ENCODE data around the gene EGLN1. TPM values are rescaled to one million over a fixed set of nuclear protein-coding genes. Genes with fewer than 3 reads are reported as not detected.
A peak's percentile ranks its signal among the peaks of the same experiment; 100 is the strongest.
"Not testable (repeated sequence)": the region's sequence is repeated elsewhere in the genome, so short reads cannot be mapped to it uniquely, and the experiment has no call there.

Gene EGLN1
- total and polyA plus RNA-seq, 4 donors: 4.5 to 45.1 (median 16.3) TPM

DNA sequence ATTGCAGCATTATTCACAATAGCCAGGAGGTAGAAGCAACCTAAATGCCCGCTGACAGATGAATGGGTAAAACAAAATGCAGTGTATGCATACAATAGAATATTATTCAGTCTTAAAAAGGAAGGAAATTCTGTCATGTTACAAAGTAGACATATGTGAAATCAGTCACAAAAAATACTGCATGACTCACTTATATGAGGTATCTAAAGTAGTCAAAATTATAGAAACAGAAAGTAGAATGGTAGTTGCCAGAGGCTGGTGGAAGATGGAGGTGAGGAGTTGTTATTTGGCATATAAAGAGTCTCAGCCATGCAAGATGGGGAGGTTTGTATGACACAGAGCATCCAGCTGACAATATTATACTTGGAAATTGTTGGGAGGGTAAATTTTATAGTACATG lies 43.0 kb upstream of the EGLN1 start:
- ATAC-seq (ENCODE audit: insufficient read depth, low FRiP score) (no peak), DNase-seq (no peak)
- Histone ChIP-seq H3K27ac (ENCODE audit: low read depth in 1 of 2, low read length in 1 of 2) (no peak overlapping the region), H3K36me3 (ENCODE audit: control insufficient read depth in 4 of 4, insufficient read depth in 4 of 4, low read length in 4 of 4) (no peaks in the 10 kb centered on the region), H3K9ac (ENCODE audit: insufficient read depth in 1 of 2, low read length in 2 of 2) (no peak overlapping the region), H3K4me3 (no peak overlapping the region), H3K27me3 (ENCODE audit: control insufficient read depth in 3 of 3, insufficient read depth in 3 of 3, low read length in 2 of 3) (no peaks in the 10 kb centered on the region), H3K9me3 (ENCODE audit: control insufficient read depth in 4 of 4, insufficient read depth in 3 of 4, low read length in 3 of 4) (no peaks in the 10 kb centered on the region), H3K4me1 (ENCODE audit: control insufficient read depth in 5 of 5, insufficient read depth in 5 of 5, low read length in 5 of 5) (no peaks in the 10 kb centered on the region)
- WGBS, 2 donors: 86 to 94% methylated on average over 1 of the region's 1 CpG
- TF ChIP-seq, protein P1, sequence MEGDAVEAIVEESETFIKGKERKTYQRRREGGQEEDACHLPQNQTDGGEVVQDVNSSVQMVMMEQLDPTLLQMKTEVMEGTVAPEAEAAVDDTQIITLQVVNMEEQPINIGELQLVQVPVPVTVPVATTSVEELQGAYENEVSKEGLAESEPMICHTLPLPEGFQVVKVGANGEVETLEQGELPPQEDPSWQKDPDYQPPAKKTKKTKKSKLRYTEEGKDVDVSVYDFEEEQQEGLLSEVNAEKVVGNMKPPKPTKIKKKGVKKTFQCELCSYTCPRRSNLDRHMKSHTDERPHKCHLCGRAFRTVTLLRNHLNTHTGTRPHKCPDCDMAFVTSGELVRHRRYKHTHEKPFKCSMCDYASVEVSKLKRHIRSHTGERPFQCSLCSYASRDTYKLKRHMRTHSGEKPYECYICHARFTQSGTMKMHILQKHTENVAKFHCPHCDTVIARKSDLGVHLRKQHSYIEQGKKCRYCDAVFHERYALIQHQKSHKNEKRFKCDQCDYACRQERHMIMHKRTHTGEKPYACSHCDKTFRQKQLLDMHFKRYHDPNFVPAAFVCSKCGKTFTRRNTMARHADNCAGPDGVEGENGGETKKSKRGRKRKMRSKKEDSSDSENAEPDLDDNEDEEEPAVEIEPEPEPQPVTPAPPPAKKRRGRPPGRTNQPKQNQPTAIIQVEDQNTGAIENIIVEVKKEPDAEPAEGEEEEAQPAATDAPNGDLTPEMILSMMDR (IDR thresholded peaks at IDR 0.05; ENCODE audit: control extremely low read depth, extremely low read depth): no peak

DNA sequence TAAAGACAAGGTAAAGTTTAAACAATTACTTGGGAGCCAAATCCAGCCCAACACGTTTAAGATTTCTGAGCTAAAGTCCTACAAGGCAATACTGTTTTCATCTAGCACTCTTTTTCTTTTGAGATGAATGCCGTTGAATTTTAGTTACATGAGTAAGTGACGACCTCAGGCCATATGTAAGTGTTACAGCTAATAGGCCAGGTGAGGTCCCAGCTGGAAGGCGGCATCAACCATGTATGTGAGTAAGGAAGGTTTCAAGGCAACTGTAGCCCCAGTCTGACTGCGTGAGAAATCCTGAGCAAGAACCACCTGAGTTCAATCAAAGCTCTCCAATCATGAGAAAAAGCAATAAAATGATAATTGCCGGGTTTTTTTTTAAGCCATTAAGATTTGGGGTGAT lies 41.5 kb upstream of the EGLN1 start:
- Histone ChIP-seq H3K9ac (ENCODE audit: insufficient read depth in 1 of 2, low read length in 2 of 2) (no peak overlapping the region), H3K9me3 (ENCODE audit: control insufficient read depth in 4 of 4, insufficient read depth in 3 of 4, low read length in 3 of 4) (no peaks in the 10 kb centered on the region), H3K36me3 (ENCODE audit: control insufficient read depth in 4 of 4, insufficient read depth in 4 of 4, low read length in 4 of 4) (no peaks in the 10 kb centered on the region), H3K4me3 (no peak overlapping the region), H3K27me3 (ENCODE audit: control insufficient read depth in 3 of 3, insufficient read depth in 3 of 3, low read length in 2 of 3) (no peaks in the 10 kb centered on the region), H3K27ac (ENCODE audit: low read depth in 1 of 2, low read length in 1 of 2) (no peak overlapping the region), H3K4me1 (ENCODE audit: control insufficient read depth in 5 of 5, insufficient read depth in 5 of 5, low read length in 5 of 5) (no peaks in the 10 kb centered on the region)
- DNase-seq (no peak), ATAC-seq (ENCODE audit: insufficient read depth, low FRiP score) (no peak)
- 87 to 89% methylated on average over 6 of the region's 6 CpGs for WGBS, 2 donors
- TF ChIP-seq, protein P1 (IDR thresholded peaks at IDR 0.05; ENCODE audit: control extremely low read depth, extremely low read depth): no peak

DNA sequence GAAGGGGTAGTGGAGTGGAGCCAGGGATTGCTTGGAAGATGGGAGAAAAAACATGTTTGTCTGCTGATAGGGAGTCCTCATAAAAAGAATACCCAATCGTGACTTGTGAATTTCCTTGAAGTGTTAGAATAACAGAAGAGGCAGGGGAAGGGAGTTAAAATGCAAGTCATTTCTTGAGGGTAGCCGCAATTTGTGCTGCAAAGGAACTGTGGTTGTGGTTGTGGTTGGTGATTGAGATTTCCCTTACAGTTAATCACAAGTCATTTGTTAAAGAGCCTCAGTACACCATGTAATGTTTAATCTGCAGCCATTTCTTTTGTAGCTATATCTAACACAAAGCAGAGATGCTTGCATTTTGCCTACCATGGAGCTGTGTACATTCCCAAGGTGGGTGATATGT lies 38.5 kb upstream of the EGLN1 start:
- 22 to 37% methylated on average over 2 of the region's 2 CpGs for WGBS, 2 donors
- DNase-seq: peak in 1 of 3 donors; percentile 6
- ATAC-seq (ENCODE audit: insufficient read depth, low FRiP score): no peak
- peaks cover 0 to 3% (median 0%) of the 10 kb centered on the region in 4 donors for H3K9me3 ChIP-seq (ENCODE audit: control insufficient read depth in 4 of 4, insufficient read depth in 3 of 4, low read length in 3 of 4)
- no peaks in the 10 kb centered on the region for H3K36me3 ChIP-seq (ENCODE audit: control insufficient read depth in 4 of 4, insufficient read depth in 4 of 4, low read length in 4 of 4)
- no peaks in the 10 kb centered on the region for H3K4me1 ChIP-seq (ENCODE audit: control insufficient read depth in 5 of 5, insufficient read depth in 5 of 5, low read length in 5 of 5)
- no peak overlapping the region for H3K4me3 ChIP-seq
- no peak overlapping the region for H3K27ac ChIP-seq (ENCODE audit: low read depth in 1 of 2, low read length in 1 of 2)
- no peaks in the 10 kb centered on the region for H3K27me3 ChIP-seq (ENCODE audit: control insufficient read depth in 3 of 3, insufficient read depth in 3 of 3, low read length in 2 of 3)
- TF ChIP-seq, protein P1 (IDR thresholded peaks at IDR 0.05; ENCODE audit: control extremely low read depth, extremely low read depth): no peak
- no peak overlapping the region for H3K9ac ChIP-seq (ENCODE audit: insufficient read depth in 1 of 2, low read length in 2 of 2)

DNA sequence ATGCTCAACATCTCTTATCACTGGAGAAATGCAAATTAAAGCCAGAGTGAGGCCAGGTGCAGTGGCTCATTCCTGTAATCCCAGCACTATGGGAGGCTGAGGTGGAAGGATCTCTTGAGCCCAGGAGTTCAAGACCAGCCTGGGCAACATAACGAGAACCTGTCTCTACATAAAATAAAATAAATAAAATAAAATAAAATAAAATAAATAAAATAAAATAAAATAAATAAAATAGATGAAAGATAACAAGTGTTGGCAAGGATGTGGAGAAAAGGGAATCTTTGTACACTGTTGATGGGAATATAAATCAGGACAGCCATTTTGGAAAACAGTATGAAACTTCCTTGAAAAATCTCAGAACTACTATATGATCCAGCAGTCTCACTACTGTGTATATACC lies 37.4 kb upstream of the EGLN1 start:
- not testable (repeated sequence) for DNase-seq; H3K9ac ChIP-seq (ENCODE audit: insufficient read depth in 1 of 2, low read length in 2 of 2); H3K27ac ChIP-seq (ENCODE audit: low read depth in 1 of 2, low read length in 1 of 2); H3K36me3 ChIP-seq (ENCODE audit: control insufficient read depth in 4 of 4, insufficient read depth in 4 of 4, low read length in 4 of 4); H3K27me3 ChIP-seq (ENCODE audit: control insufficient read depth in 3 of 3, insufficient read depth in 3 of 3, low read length in 2 of 3); H3K9me3 ChIP-seq (ENCODE audit: control insufficient read depth in 4 of 4, insufficient read depth in 3 of 4, low read length in 3 of 4); H3K4me3 ChIP-seq; H3K4me1 ChIP-seq (ENCODE audit: control insufficient read depth in 5 of 5, insufficient read depth in 5 of 5, low read length in 5 of 5); ATAC-seq (ENCODE audit: insufficient read depth, low FRiP score)
- 80 to 100% methylated on average over 1 of the region's 1 CpG for WGBS, 2 donors

DNA sequence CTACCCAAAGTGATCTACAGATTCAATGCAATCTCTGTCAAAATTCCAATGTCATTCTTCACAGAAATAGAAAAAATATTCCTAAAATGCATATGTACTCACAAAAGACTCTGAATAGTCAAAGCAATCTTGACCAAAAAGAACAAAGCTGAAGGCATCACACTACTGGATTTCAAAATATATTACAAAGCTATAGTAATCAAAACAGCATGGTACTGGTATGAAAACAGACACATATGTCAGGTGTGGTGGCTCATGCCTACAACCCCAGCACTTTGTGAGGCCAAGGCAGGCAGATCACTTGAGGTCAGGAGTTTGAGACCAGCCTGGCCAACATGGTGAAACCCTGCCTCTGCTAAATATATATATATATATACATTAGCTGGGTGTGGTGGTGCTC lies 35.9 kb upstream of the EGLN1 start:
- not testable (repeated sequence) for H3K4me3 ChIP-seq; H3K9ac ChIP-seq (ENCODE audit: insufficient read depth in 1 of 2, low read length in 2 of 2); ATAC-seq (ENCODE audit: insufficient read depth, low FRiP score); DNase-seq; H3K27ac ChIP-seq (ENCODE audit: low read depth in 1 of 2, low read length in 1 of 2); H3K36me3 ChIP-seq (ENCODE audit: control insufficient read depth in 4 of 4, insufficient read depth in 4 of 4, low read length in 4 of 4); H3K9me3 ChIP-seq (ENCODE audit: control insufficient read depth in 4 of 4, insufficient read depth in 3 of 4, low read length in 3 of 4); H3K4me1 ChIP-seq (ENCODE audit: control insufficient read depth in 5 of 5, insufficient read depth in 5 of 5, low read length in 5 of 5); H3K27me3 ChIP-seq (ENCODE audit: control insufficient read depth in 3 of 3, insufficient read depth in 3 of 3, low read length in 2 of 3)

DNA sequence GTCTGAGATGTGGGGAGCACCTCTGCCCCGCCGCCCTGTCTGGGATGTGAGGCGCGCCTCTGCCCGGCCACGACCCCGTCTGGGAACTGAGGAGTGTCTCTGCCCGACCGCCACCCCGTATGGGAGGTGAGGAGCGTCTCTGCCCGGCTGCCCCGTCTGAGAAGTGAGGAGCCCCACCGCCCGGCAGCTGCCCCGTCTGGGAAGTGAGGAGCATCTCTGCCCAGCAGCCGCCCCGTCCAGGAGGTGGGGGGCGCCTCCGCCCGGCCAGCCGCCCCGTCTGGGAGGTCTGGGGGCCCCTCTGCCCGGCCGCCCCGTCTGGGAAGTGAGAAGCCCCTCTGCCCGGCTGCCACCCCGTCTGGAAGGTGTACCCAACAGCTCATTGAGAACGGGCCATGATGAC lies 32.0 kb upstream of the EGLN1 start:
- not testable (repeated sequence) for H3K4me1 ChIP-seq (ENCODE audit: control insufficient read depth in 5 of 5, insufficient read depth in 5 of 5, low read length in 5 of 5); H3K27ac ChIP-seq (ENCODE audit: low read depth in 1 of 2, low read length in 1 of 2); H3K27me3 ChIP-seq (ENCODE audit: control insufficient read depth in 3 of 3, insufficient read depth in 3 of 3, low read length in 2 of 3); H3K9me3 ChIP-seq (ENCODE audit: control insufficient read depth in 4 of 4, insufficient read depth in 3 of 4, low read length in 3 of 4); DNase-seq; H3K9ac ChIP-seq (ENCODE audit: insufficient read depth in 1 of 2, low read length in 2 of 2); H3K36me3 ChIP-seq (ENCODE audit: control insufficient read depth in 4 of 4, insufficient read depth in 4 of 4, low read length in 4 of 4); ATAC-seq (ENCODE audit: insufficient read depth, low FRiP score); H3K4me3 ChIP-seq
- WGBS, 2 donors: 96 to 97% methylated on average over 24 to 29 of the region's 29 CpGs

All from lung (tissue), 12 donors.